IMR-90 (cell line): Measurements from ENCODE around the gene PTPN13.

ENCODE experiments used
- BHLHE40 ChIP-seq: fragments of 150-350 bp; IDR thresholded peaks from 2 replicates; pipeline ENCODE4 v1.6.1; 2016; ENCODE audit warnings: mild to moderate bottlenecking, low read depth, low read length
- CTCF ChIP-seq: conservative IDR thresholded peaks from 2 replicates; pipeline ENCODE4 v1.5.1; 2012; ENCODE audit warnings: mild to moderate bottlenecking, low read depth, low read length, improper control_type of control experiment
- MAZ ChIP-seq: IDR thresholded peaks from 2 replicates; pipeline ENCODE4 v1.6.1; 2012; ENCODE audit warnings: low read depth, mild to moderate bottlenecking, low read length, improper control_type of control experiment, moderate library complexity, borderline replicate concordance
- MXI1 ChIP-seq: IDR thresholded peaks from 2 replicates; pipeline ENCODE4 v1.6.1; 2012; ENCODE audit warnings: low read depth, mild to moderate bottlenecking, low read length, moderate library complexity, borderline replicate concordance
- NFE2L2 ChIP-seq: fragments of 150-350 bp; IDR thresholded peaks from 2 replicates; pipeline ENCODE4 v1.6.1; 2016; ENCODE audit warnings: low read depth, mild to moderate bottlenecking, low read length
- POLR2A ChIP-seq: IDR thresholded peaks from 2 replicates; pipeline ENCODE4 v1.6.1; 2012; ENCODE audit warnings: mild to moderate bottlenecking, low read depth, low read length
- TF ChIP-seq, protein P1 (sequence below): fragments of 150-350 bp; IDR thresholded peaks from 2 replicates; pipeline ENCODE4 v1.6.1; 2017; ENCODE audit warnings: mild to moderate bottlenecking, antibody characterized with exemption, low read length, low read depth

DNA sequence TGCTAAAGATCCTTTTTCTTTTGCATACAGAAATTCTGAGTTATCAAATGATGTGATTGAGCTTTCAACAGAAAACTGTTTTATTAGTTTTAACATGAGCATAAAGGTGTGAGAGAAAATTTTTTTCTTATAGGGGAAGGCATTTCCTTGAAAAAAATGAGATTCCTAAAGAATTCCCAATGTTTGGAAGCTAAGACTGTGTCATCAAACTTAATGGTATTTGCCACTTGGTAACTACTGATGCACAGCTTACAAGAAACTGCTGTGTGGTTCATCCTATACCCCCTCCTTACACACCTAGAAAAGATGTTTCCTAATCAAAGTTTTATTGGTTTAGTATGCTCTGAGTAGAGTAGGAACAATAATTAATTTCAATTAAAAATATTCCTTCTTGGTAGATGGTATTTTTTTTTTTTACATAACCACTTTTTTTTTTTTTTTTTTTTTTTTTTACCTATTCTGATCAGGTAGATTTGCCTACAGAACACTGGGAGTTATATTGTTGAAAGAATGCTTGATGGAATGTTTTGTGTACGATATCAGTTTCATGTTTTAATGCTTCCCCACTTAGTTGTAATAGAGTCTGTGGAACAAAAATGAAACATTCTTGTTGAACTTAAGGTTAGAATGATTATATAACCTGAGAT lies 6.0 kb downstream of the PTPN13 start:
- no peak for TF ChIP-seq CTCF
- no peak for TF ChIP-seq POLR2A
- TF ChIP-seq, protein P1, sequence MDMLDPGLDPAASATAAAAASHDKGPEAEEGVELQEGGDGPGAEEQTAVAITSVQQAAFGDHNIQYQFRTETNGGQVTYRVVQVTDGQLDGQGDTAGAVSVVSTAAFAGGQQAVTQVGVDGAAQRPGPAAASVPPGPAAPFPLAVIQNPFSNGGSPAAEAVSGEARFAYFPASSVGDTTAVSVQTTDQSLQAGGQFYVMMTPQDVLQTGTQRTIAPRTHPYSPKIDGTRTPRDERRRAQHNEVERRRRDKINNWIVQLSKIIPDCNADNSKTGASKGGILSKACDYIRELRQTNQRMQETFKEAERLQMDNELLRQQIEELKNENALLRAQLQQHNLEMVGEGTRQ, result no peak
- TF ChIP-seq MXI1, result no peak
- no peak for TF ChIP-seq NFE2L2
- TF ChIP-seq MAZ, result no peak
- no peak for TF ChIP-seq BHLHE40
